ENCODE data around the gene SLC25A22. TPM values are rescaled to one million over a fixed set of nuclear protein-coding genes. Genes with fewer than 3 reads are reported as not detected.

The SLC25A22 gene
- total RNA-seq, 2 donors from 2014 or later = 21.2 to 43.2 TPM

GRCh38 chr11:765802-766091 lies 32.3 kb downstream of the SLC25A22 start:
- Histone ChIP-seq H3K4me3 (no peak overlapping the region), H3K27me3 (replicated peaks; ENCODE audit: insufficient read depth) (no peaks in the 10 kb centered on the region), H3K27ac (no peak overlapping the region), H3K4me1 (replicated peaks) (no peaks in the 10 kb centered on the region), H3K9me3 (no peaks in the 10 kb centered on the region), H3K36me3 (peaks cover 12 to 20% of the 10 kb centered on the region in 2 donors)
- intact Hi-C loops (cut with DNase I) = no loop called here
- TF ChIP-seq CTCF (IDR thresholded peaks at IDR 0.05) (no peak), POLR2A (IDR thresholded peaks at IDR 0.05) (no peak), POLR2AphosphoS5 (IDR thresholded peaks at IDR 0.05) (no peak)
- 98% methylated on average over 8 of the region's 8 CpGs for WGBS
- DNase-seq (ENCODE audit: low spot score) = no peak

- intact Hi-C loops (cut with DNase I) = no loop called here
- 72% methylated on average over 18 of the region's 19 CpGs for WGBS
- no peak for DNase-seq (ENCODE audit: low spot score)
- H3K27ac ChIP-seq = no peak overlapping the region
- H3K4me1 ChIP-seq (replicated peaks) = no peaks in the 10 kb centered on the region
- no peaks in the 10 kb centered on the region for H3K27me3 ChIP-seq (replicated peaks; ENCODE audit: insufficient read depth)
- H3K9me3 ChIP-seq = no peaks in the 10 kb centered on the region
- peaks cover 12 to 23% of the 10 kb centered on the region in 2 donors for H3K36me3 ChIP-seq
- peak; percentile 22 to 76 (median 54) for TF ChIP-seq CTCF (IDR thresholded peaks at IDR 0.05)
- TF ChIP-seq POLR2A (IDR thresholded peaks at IDR 0.05) = no peak
- H3K4me3 ChIP-seq = no peak overlapping the region
Measured at GRCh38 chr11:765025-765801, 32.9 kb downstream of the SLC25A22 start.

- no peak for TF ChIP-seq POLR2A (IDR thresholded peaks at IDR 0.05)
- no peak for TF ChIP-seq POLR2AphosphoS5 (IDR thresholded peaks at IDR 0.05)
- TF ChIP-seq CTCF (IDR thresholded peaks at IDR 0.05) = no peak
- H3K27me3 ChIP-seq (replicated peaks; ENCODE audit: insufficient read depth) = no peaks in the 10 kb centered on the region
- DNase-seq (ENCODE audit: low spot score) = no peak
- no peaks in the 10 kb centered on the region for H3K9me3 ChIP-seq
- H3K36me3 ChIP-seq = peaks cover 12 to 31% of the 10 kb centered on the region in 2 donors
- no peak overlapping the region for H3K27ac ChIP-seq
- no peak overlapping the region for H3K4me3 ChIP-seq
- no peaks in the 10 kb centered on the region for H3K4me1 ChIP-seq (replicated peaks)
- intact Hi-C loops (cut with DNase I) = no loop called here
- 81% methylated on average over 18 of the region's 18 CpGs for WGBS
Measured at GRCh38 chr11:764322-765024, 33.6 kb downstream of the SLC25A22 start.

- DNase-seq (ENCODE audit: low spot score) = no peak
- H3K36me3 ChIP-seq = peaks cover 12 to 31% of the 10 kb centered on the region in 2 donors
- TF ChIP-seq POLR2AphosphoS5 (IDR thresholded peaks at IDR 0.05) = no peak
- no peak for TF ChIP-seq POLR2A (IDR thresholded peaks at IDR 0.05)
- no peak for TF ChIP-seq CTCF (IDR thresholded peaks at IDR 0.05)
- no peak overlapping the region for H3K4me3 ChIP-seq
- H3K9me3 ChIP-seq = no peaks in the 10 kb centered on the region
- H3K27me3 ChIP-seq (replicated peaks; ENCODE audit: insufficient read depth) = no peaks in the 10 kb centered on the region
- 83% methylated on average over 22 of the region's 22 CpGs for WGBS
- H3K27ac ChIP-seq = no peak overlapping the region
- no peaks in the 10 kb centered on the region for H3K4me1 ChIP-seq (replicated peaks)
- intact Hi-C loops (cut with DNase I) = no loop called here
Measured at GRCh38 chr11:763549-764321, 34.3 kb downstream of the SLC25A22 start.

All from prostate gland (tissue), 2 donors.